B cell (primary cell): Measurements from ENCODE around the gene RGS7. TPM values are rescaled to one million over a fixed set of nuclear protein-coding genes. Genes with fewer than 3 reads are reported as not detected.

Source experiments
- ATAC-seq: fragments of 200-7000 bp; cut with Tn5 transposase; one replicate; pipeline ENCODE4 v1.10.0; 2021; ENCODE audit warnings: low read depth, mild to moderate bottlenecking, moderate number of reproducible peaks, moderate library complexity
- CTCF ChIA-PET: fragments of 350-600 bp; sonication (Branson Sonifier 250); formaldehyde crosslinking; loops from one replicate; lab custom pipeline; 2021; ENCODE audit warnings: antibody characterized with exemption, inconsistent platforms; lab: Charles Lee
- POLR2A ChIA-PET: fragments of 350-600 bp; sonication (Branson Sonifier 250); formaldehyde crosslinking; loops from one replicate; lab custom pipeline; 2021; ENCODE audit warnings: antibody characterized with exemption; lab: Charles Lee
- DNase-seq: peaks from one replicate; pipeline ENCODE4 v3.0.0; 2013
- H2AFZ ChIP-seq: 2 replicates; pipeline ENCODE4 v1.6.1; 2012; ENCODE audit warnings: mild to moderate bottlenecking, low read depth, low read length; ENCODE audit not compliant: insufficient read depth, poor library complexity, severe bottlenecking
- H3K27ac ChIP-seq, 2 donors: 1 replicate in 1 of 2; 2 replicates in 1 of 2; pipeline ENCODE4 v1.5.1; 2012 to 2013; ENCODE audit warnings: low read length in 2 of 2, mild to moderate bottlenecking in 2 of 2, moderate library complexity in 1 of 2
- H3K27me3 ChIP-seq, 4 experiments: fragments of 200-600 bp in 1 of 4; sonication (generic) in 1 of 4; replicated peaks in 1 of 4; 1 replicate in 2 of 4; 2 replicates in 2 of 4; pipeline versions ENCODE4 v1.6.1 to v1.7.0; 2013 to 2016; ENCODE audit warnings: low read length in 3 of 4, mild to moderate bottlenecking in 2 of 4, mixed read lengths in 1 of 4, moderate library complexity in 1 of 4; ENCODE audit not compliant: insufficient read depth in 4 of 4, control insufficient read depth in 3 of 4; ENCODE audit errors: control extremely low read depth in 1 of 4
- H3K36me3 ChIP-seq, 2 experiments: replicated peaks in 1 of 2; 1 replicate in 1 of 2; 2 replicates in 1 of 2; pipeline versions ENCODE4 v1.6.1 to v1.7.1; 2013; ENCODE audit warnings: low read length in 1 of 2; ENCODE audit not compliant: insufficient read depth in 2 of 2, control insufficient read depth in 1 of 2; ENCODE audit errors: control extremely low read depth in 1 of 2, extremely low read depth in 1 of 2
- H3K4me1 ChIP-seq, 2 donors: fragments of 200-600 bp in 1 of 2; sonication (generic) in 1 of 2; 1 replicate in 1 of 2; 2 replicates in 1 of 2; pipeline versions ENCODE4 v1.5.1 to v1.6.1; 2013 to 2017; ENCODE audit warnings: low read length in 2 of 2; ENCODE audit not compliant: control insufficient read depth in 2 of 2, insufficient read depth in 2 of 2
- H3K4me2 ChIP-seq: replicated peaks from 2 replicates; pipeline ENCODE3; 2012; ENCODE audit warnings: mild to moderate bottlenecking, low read depth, low read length; ENCODE audit not compliant: poor library complexity, severe bottlenecking
- H3K4me3 ChIP-seq, 5 experiments: fragments of 200-600 bp in 1 of 5; sonication (generic) in 1 of 5; 1 replicate in 3 of 5; 2 replicates in 2 of 5; pipeline versions ENCODE4 v1.5.1 to v1.7.0; 2011 to 2016; ENCODE audit warnings: low read length in 4 of 5, mild to moderate bottlenecking in 4 of 5, low read depth in 2 of 5, control low read depth in 1 of 5, moderate library complexity in 1 of 5; ENCODE audit not compliant: insufficient read depth in 1 of 5; ENCODE audit errors: control extremely low read depth in 1 of 5, extremely low read depth in 1 of 5
- H3K79me2 ChIP-seq: fragments of 200-600 bp; sonication (generic); one replicate; pipeline ENCODE4 v1.6.0; 2016; ENCODE audit warnings: low read length; ENCODE audit not compliant: control insufficient read depth, insufficient read depth
- H3K9ac ChIP-seq: fragments of 200-600 bp; sonication (generic); 2 replicates; pipeline ENCODE4 v1.6.1; 2017; ENCODE audit warnings: mild to moderate bottlenecking, low read length, moderate library complexity
- H3K9me3 ChIP-seq, 3 donors: one replicate each; pipeline versions ENCODE4 v1.6.1 to v1.7.1; 2013; ENCODE audit warnings: low read length in 2 of 3; ENCODE audit not compliant: control insufficient read depth in 2 of 3, insufficient read depth in 1 of 3; ENCODE audit errors: control extremely low read depth in 1 of 3
- H4K20me1 ChIP-seq: 2 replicates; pipeline ENCODE4 v1.6.0; 2012; ENCODE audit warnings: mild to moderate bottlenecking, low read length; ENCODE audit not compliant: insufficient read depth, control insufficient read depth, poor library complexity, severe bottlenecking
- H3K27ac Mint-ChIP-seq: one replicate; pipeline ENCODE4 v1.8.0; 2021; ENCODE audit warnings: mixed read lengths
- H3K27me3 Mint-ChIP-seq: one replicate; pipeline ENCODE4 v1.8.0; 2021; ENCODE audit warnings: mixed read lengths
- H3K4me1 Mint-ChIP-seq: one replicate; pipeline ENCODE4 v1.8.0; 2021; ENCODE audit warnings: mixed read lengths
- H3K4me3 Mint-ChIP-seq: one replicate; pipeline ENCODE4 v1.8.0; 2021; ENCODE audit warnings: mixed read lengths
- H3K9me3 Mint-ChIP-seq: one replicate; pipeline ENCODE4 v1.8.0; 2022; ENCODE audit warnings: mixed read lengths; ENCODE audit not compliant: insufficient read depth
- CTCF ChIP-seq: fragments of 200-600 bp; IDR thresholded peaks from one replicate; pipeline ENCODE4 v1.8.0; 2022; ENCODE audit warnings: antibody characterized with exemption, mild to moderate bottlenecking
- EZH2 ChIP-seq: IDR thresholded peaks from 2 replicates; pipeline ENCODE4 v1.6.1; 2012; ENCODE audit warnings: borderline replicate concordance, low read depth, mild to moderate bottlenecking, moderate library complexity, low read length; ENCODE audit not compliant: insufficient read depth, poor library complexity, severe bottlenecking
- WGBS: methylation state at CpG from one replicate; pipeline ENCODE4 v1.1.5; 2013; ENCODE audit warnings: missing lambda C conversion rate; ENCODE audit not compliant: insufficient coverage; 5-methylcytosine and 5-hydroxymethylcytosine counted together
- intact Hi-C: fragments of 100-400 bp; cut with micrococcal nuclease; formaldehyde crosslinking; loops from one replicate; pipeline ENCODE4 v1.10.0; 2022
- polyA plus RNA-seq: library from polyadenylated mRNA; depleted of rRNA; stranded (reverse); fragments of >200 nt; gene quantifications from 2 replicates; pipeline ENCODE4 v1.2.3, GENCODE V29; 2012
- total RNA-seq, 2 donors: library from RNA; stranded (reverse); fragments of 120-200 nt in 1 of 2; gene quantifications; 1 replicate in 1 of 2; 2 replicates in 1 of 2; pipeline versions ENCODE4 v1.2.3 to v1.2.4, GENCODE V29; 2013 to 2022

The RGS7 gene
- total and polyA plus RNA-seq, 2 donors (not counting 1 experiment from before 2014, with no cell fraction given) = 0.15 to 1.8 TPM

- Histone ChIP-seq H3K27me3 (no peaks in the 10 kb centered on the region), H3K4me2 (no peak overlapping the region), H3K4me3 (no peak overlapping the region), H2AFZ (no peak overlapping the region), H3K9me3 (peaks cover 0 to 6% (median 0%) of the 10 kb centered on the region in 3 donors), H3K79me2 (no peaks in the 10 kb centered on the region), H4K20me1 (no peaks in the 10 kb centered on the region), H3K9ac (no peak overlapping the region), H3K4me1 (no peaks in the 10 kb centered on the region), H3K27ac (no peak overlapping the region), H3K36me3 (no peaks in the 10 kb centered on the region)
- Mint-ChIP-seq H3K27ac (no peak overlapping the region), H3K4me1 (no peaks in the 10 kb centered on the region), H3K9me3 (no peaks in the 10 kb centered on the region), H3K27me3 (no peaks in the 10 kb centered on the region), H3K4me3 (no peak overlapping the region)
- no peak for TF ChIP-seq CTCF
- no peak for TF ChIP-seq EZH2
- DNase-seq (no peak), ATAC-seq (no peak)
- WGBS = 97% methylated on average over 5 of the region's 7 CpGs
- ChIA-PET CTCF (no interaction called here), POLR2A (no interaction called here)
- intact Hi-C loops = no loop called here
Measured at GRCh38 chr1:241208910-241209379, 148.1 kb downstream of the RGS7 start.

- H3K79me2 ChIP-seq = no peaks in the 10 kb centered on the region
- H3K36me3 ChIP-seq = no peaks in the 10 kb centered on the region
- no peak overlapping the region for H2AFZ ChIP-seq
- Mint-ChIP-seq H3K9me3 (no peaks in the 10 kb centered on the region), H3K27me3 (no peaks in the 10 kb centered on the region), H3K4me1 (no peaks in the 10 kb centered on the region), H3K4me3 (no peak overlapping the region), H3K27ac (no peak overlapping the region)
- no CpG with 5 or more reads among the region's 1 CpG for WGBS
- H3K4me3 ChIP-seq = no peak overlapping the region
- H3K4me1 ChIP-seq = no peaks in the 10 kb centered on the region
- TF ChIP-seq EZH2 = no peak
- no peak for TF ChIP-seq CTCF
- H3K27me3 ChIP-seq = no peaks in the 10 kb centered on the region
- H3K27ac ChIP-seq = no peak overlapping the region
- CTCF ChIA-PET = no interaction called here
- H3K4me2 ChIP-seq = no peak overlapping the region
- POLR2A ChIA-PET = no interaction called here
- no peak overlapping the region for H3K9ac ChIP-seq
- ATAC-seq (no peak), DNase-seq (no peak)
- H4K20me1 ChIP-seq = no peaks in the 10 kb centered on the region
- intact Hi-C loops = no loop called here
- peaks cover 0 to 6% (median 0%) of the 10 kb centered on the region in 3 donors for H3K9me3 ChIP-seq
Measured at GRCh38 chr1:241203817-241204216, 153.2 kb downstream of the RGS7 start.
